Activated naive CD4-positive, alpha-beta T cell treated with anti-CD3 and anti-CD28 coated beads, Interleukin-2, amount 50 U/mL, for 72 hours (primary cell): Measurements from ENCODE around the gene HS3ST4. TPM values are rescaled to one million over a fixed set of nuclear protein-coding genes. Genes with fewer than 3 reads are reported as not detected.

Experiments
- ATAC-seq, 2 donors: fragments of 150-1000 bp; cut with Tn5 transposase; 2 replicates each; pipeline ENCODE4 v1.10.0; 2021; ENCODE audit warnings: mild to moderate bottlenecking in 2 of 2, moderate library complexity in 2 of 2
- DNase-seq, 2 donors: peaks; one replicate each; pipeline ENCODE4 v3.0.0; 2021 to 2022; ENCODE audit warnings: low spot score in 2 of 2
- H3K27ac Mint-ChIP-seq, 2 donors: one replicate each; pipeline ENCODE4 v1.8.0; 2022; ENCODE audit warnings: mild to moderate bottlenecking in 2 of 2, mixed read lengths in 2 of 2
- H3K36me3 Mint-ChIP-seq, 2 donors: one replicate each; pipeline ENCODE4 v1.8.0; 2022; ENCODE audit warnings: mixed read lengths in 2 of 2
- H3K9me3 Mint-ChIP-seq, 2 donors: one replicate each; pipeline ENCODE4 v1.8.0; 2022; ENCODE audit warnings: mixed read lengths in 2 of 2
- total RNA-seq, 2 donors: library from RNA; stranded (reverse); gene quantifications; one replicate each; pipeline ENCODE4 v1.2.3, GENCODE V29; 2022

HS3ST4 gene
- not detected for total RNA-seq

GRCh38 chr16:25691519-25692091, at the start of gene HS3ST4:
HS3ST4 (plus strand) TSS chr16:25691959.
- Mint-ChIP-seq H3K9me3 (no peaks in the 10 kb centered on the region), H3K27ac (no peak within 1 kb of the TSS), H3K36me3 (peaks cover 0 to 18% of the 10 kb centered on the region in 2 donors)
- DNase-seq: no peak
- no peak for ATAC-seq

DNA sequence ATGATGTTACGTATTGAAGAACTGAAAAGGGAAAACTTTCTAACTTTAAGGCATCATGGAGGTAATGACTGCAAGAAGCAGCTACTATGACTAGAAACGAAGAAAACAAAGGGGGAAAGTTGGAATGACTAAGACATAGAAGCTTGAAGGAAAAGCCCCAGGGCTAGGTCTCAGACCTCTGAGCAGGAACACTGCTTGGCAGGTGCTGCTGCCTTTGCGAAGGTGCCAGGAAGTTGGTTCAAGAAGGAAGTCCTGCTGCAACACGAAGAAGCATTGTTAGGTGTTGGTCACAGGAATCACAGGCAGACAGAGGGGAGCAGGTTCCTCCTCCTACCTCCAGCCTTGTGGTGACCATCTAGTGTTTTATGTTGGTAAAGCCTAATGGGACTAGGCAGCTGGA, 48.1 kb upstream of the HS3ST4 start:
- Mint-ChIP-seq H3K9me3 (peaks cover 12 to 26% of the 10 kb centered on the region in 2 donors), H3K36me3 (peaks cover 0 to 7% of the 10 kb centered on the region in 2 donors), H3K27ac (no peak overlapping the region)
- no peak for ATAC-seq
- no peak for DNase-seq

DNA sequence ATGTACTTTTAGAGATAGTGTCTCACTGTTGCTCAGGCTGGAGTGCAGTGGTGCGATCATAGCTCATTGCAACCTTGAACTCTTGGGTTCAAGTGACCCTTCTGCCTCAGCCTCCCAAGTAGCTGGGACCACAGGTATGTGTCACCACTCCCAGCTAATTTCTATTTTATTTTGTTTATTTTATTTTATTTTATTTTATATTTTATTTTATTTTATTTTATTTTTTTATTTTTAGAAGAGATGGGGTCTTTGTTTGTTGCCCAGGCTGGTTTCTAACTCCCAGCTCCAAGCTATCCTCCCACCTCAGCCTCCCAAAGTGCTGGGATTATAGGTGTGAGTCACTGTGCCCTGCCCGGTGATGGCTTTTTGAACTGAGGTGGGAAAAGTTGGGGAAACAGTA, 35.1 kb upstream of the HS3ST4 start:
- peaks cover 0 to 4% of the 10 kb centered on the region in 2 donors for H3K36me3 Mint-ChIP-seq
- H3K27ac Mint-ChIP-seq: no peak overlapping the region

DNA sequence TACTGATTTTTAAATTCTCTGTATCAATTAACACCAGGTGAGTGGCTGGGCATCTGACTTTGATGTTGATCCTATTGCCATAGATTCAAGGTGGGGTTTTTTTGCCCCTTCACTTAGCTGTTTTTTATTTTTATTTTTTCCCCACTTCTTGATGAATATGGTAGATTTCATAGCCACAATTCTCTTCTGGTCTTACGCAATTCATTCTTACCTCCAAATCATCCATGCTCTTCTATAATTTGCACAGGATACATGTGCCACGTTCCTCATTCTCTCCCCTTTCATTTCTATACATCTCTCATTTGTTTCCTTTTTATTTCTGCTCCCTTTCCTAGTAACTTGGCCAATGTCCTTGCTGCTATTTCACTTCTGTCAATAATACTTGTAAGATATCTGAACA, 14.9 kb upstream of the HS3ST4 start:
- H3K9me3 Mint-ChIP-seq: no peaks in the 10 kb centered on the region
- ATAC-seq (no peak), DNase-seq (no peak)
- no peak overlapping the region for H3K27ac Mint-ChIP-seq
- H3K36me3 Mint-ChIP-seq: no peaks in the 10 kb centered on the region

More for the DNA sequence above, 35.1 kb upstream of the HS3ST4 start:
- peaks cover 5 to 7% of the 10 kb centered on the region in 2 donors for H3K9me3 Mint-ChIP-seq
- DNase-seq: no peak
- ATAC-seq: no peak

- DNase-seq: no peak
- ATAC-seq: no peak
- no peaks in the 10 kb centered on the region for H3K36me3 Mint-ChIP-seq
Observed at GRCh38 chr16:25679511-25679910, 12.2 kb upstream of the HS3ST4 start.

DNA sequence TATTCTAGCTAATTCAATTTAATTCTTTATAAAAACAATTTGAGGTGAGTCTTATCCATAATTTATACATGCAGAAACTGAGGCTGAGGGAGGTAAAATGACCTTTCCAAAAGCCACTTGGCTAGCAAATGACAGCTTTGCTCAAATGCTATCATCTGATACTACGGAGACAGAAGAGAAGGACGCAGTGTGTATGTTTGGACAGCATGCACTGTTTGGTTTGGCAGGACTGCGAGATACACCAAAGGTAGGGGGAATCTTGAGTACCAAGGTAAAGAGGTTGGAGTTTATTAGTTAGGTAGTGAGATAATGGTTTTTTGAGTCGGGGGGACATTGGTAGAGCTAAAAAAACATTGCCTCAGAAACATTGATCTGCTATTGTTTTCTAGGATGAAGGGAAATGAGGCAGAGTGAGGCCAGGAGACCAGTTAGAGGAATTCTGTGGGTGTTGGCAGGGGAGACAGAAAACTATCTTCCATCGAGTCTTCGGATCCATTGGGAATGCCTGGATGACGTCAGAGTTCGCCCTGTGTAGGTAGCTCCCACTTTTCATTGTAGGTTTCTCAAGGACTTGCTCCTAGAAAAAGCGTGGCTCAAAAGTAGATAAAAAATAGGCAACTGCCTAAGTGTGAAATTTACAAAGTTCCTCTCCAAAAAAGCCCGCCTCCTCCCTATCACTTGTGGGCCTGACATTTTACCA, 2.5 kb upstream of the HS3ST4 start:
- Mint-ChIP-seq H3K27ac (no peak overlapping the region), H3K36me3 (peaks cover 0 to 18% of the 10 kb centered on the region in 2 donors)
- no peak for ATAC-seq

More at GRCh38 chr16:25679511-25679910, 12.2 kb upstream of the HS3ST4 start:
- Mint-ChIP-seq H3K9me3 (no peaks in the 10 kb centered on the region), H3K27ac (no peak overlapping the region)

GRCh38 chr16:25690552-25691143, 1.1 kb upstream of the HS3ST4 start:
- H3K27ac Mint-ChIP-seq: no peak overlapping the region
- ATAC-seq (no peak), DNase-seq (no peak)
- H3K36me3 Mint-ChIP-seq: peaks cover 0 to 18% of the 10 kb centered on the region in 2 donors
- no peaks in the 10 kb centered on the region for H3K9me3 Mint-ChIP-seq

More for the DNA sequence above, 2.5 kb upstream of the HS3ST4 start:
- H3K9me3 Mint-ChIP-seq: no peaks in the 10 kb centered on the region
- DNase-seq: no peak

GRCh38 chr16:25692351-25692741, 587 bp downstream of the HS3ST4 start:
- H3K27ac Mint-ChIP-seq: no peak overlapping the region
- peaks cover 0 to 18% of the 10 kb centered on the region in 2 donors for H3K36me3 Mint-ChIP-seq
- ATAC-seq: peak in 1 of 2 donors; percentile 30
- no peak for DNase-seq
- H3K9me3 Mint-ChIP-seq: no peaks in the 10 kb centered on the region

DNA sequence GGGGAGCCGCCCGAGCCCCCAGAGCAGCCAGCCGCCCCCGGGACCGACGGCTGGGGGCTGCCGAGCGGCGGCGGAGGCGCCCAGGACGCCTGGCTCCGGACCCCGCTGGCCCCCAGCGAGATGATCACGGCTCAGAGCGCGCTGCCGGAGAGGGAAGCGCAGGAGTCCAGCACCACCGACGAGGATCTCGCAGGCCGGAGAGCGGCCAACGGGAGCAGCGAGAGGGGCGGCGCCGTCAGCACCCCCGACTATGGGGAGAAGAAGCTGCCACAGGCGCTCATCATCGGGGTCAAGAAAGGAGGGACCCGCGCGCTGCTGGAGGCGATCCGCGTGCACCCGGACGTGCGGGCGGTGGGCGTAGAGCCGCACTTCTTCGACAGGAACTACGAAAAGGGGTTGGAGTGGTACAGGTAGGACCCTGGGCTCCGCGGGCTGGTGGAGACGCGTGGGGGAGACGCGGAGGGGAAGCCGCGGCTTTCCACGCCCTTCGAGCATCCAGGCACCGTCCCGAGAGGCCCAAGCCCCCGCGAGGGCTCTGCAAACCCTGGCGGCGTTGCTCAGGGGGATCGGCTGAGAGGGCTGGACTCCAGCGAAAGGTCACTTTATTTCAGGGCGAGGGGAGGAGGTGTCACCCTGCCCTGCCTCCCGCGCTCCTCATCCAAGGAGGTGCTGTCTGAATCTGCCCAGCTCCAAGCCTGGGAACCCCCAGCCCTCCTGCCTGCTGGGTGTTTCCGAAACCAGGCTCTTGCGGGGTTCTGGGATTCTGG, 1.2 kb downstream of the HS3ST4 start:
- peaks cover 0 to 18% of the 10 kb centered on the region in 2 donors for H3K36me3 Mint-ChIP-seq
- ATAC-seq: no peak
- H3K27ac Mint-ChIP-seq: no peak overlapping the region
- DNase-seq: no peak
- H3K9me3 Mint-ChIP-seq: no peaks in the 10 kb centered on the region

DNA sequence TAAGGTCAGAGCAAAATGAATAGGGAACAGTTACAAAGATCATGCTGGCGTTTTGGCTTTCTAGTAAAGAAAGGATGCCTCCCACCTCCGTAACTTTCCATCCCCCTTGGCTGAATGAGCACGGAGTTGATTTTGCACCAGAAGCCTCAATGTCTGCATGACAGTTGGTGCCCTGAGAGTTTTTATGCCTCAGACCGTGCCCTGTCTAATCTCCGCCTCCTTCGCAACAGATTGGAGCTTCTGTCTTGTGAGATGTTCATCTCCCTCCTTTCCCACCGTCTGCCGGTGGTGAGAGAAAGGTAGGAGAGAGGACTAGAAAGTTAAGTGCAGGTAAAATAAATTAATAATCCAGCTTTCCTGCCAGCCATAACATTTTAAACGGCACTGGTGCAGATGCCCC, 1.9 kb downstream of the HS3ST4 start:
- no peak for ATAC-seq
- Mint-ChIP-seq H3K36me3 (peaks cover 0 to 18% of the 10 kb centered on the region in 2 donors), H3K27ac (no peak overlapping the region), H3K9me3 (no peaks in the 10 kb centered on the region)
- DNase-seq: no peak

DNA sequence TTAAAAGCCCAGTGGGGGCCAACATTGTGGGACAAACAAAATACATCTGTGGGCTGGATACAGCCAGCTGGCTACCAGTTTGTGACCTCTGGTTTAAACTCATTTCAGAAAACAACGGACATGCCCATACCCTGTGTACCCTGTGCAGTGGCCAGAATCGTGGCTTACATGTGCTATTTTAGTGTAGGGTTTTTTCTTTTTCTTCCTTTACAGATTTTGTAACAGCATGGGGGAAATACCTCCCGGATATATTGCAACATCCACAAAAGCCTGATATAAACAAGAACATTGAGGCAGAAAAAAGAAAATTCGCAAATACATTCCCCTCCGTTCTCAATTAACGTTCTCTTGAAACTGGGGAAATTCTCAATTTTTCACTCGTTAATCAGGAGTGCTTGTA, 7.3 kb downstream of the HS3ST4 start:
- H3K36me3 Mint-ChIP-seq: peaks cover 0 to 2% of the 10 kb centered on the region in 2 donors
- DNase-seq: no peak
- no peak overlapping the region for H3K27ac Mint-ChIP-seq
- ATAC-seq: no peak
- no peaks in the 10 kb centered on the region for H3K9me3 Mint-ChIP-seq

- DNase-seq: no peak
- ATAC-seq: no peak
- Mint-ChIP-seq H3K27ac (no peak overlapping the region), H3K36me3 (no peaks in the 10 kb centered on the region), H3K9me3 (no peaks in the 10 kb centered on the region)
Observed at GRCh38 chr16:25700547-25700946, 8.8 kb downstream of the HS3ST4 start.

GRCh38 chr16:25707553-25707952, 15.8 kb downstream of the HS3ST4 start:
- Mint-ChIP-seq H3K9me3 (no peaks in the 10 kb centered on the region), H3K27ac (no peak overlapping the region), H3K36me3 (no peaks in the 10 kb centered on the region)
- ATAC-seq (no peak), DNase-seq (no peak)

DNA sequence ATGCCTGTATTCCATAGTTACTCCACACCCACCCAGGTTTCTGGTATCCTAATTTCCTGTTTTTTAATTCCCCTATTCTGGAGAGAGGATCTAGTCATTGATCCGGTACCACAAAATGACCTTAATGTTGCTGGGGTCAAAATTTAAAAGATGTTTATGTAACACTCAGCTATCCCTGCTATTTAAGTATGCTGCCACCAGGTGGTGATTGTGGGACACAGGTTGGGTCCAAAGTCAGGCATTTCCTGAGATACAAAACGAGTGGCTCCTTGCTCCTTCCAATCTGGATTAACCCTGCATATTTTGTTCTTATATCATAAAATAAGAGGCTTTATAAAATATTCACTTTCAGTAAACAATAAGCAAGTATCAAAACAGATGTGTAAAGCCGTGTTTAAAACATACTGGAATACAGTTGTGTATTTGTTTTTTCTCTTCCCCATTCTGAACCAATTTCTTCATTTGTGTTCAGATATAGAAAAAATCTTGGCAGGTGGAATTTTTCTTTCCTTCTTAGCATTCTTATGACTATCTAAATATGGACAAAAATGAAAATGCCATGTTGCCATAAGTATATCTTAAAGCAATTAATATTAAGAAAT, 16.3 kb downstream of the HS3ST4 start:
- Mint-ChIP-seq H3K9me3 (no peaks in the 10 kb centered on the region), H3K36me3 (no peaks in the 10 kb centered on the region), H3K27ac (no peak overlapping the region)
- DNase-seq (peak in 1 of 2 donors; percentile 9), ATAC-seq (no peak)

- Mint-ChIP-seq H3K9me3 (no peaks in the 10 kb centered on the region), H3K36me3 (no peaks in the 10 kb centered on the region), H3K27ac (no peak overlapping the region)
- DNase-seq: no peak
- ATAC-seq: no peak
Observed at GRCh38 chr16:25709213-25709612, 17.5 kb downstream of the HS3ST4 start.

- H3K36me3 Mint-ChIP-seq: no peaks in the 10 kb centered on the region
- DNase-seq (no peak), ATAC-seq (no peak)
- H3K9me3 Mint-ChIP-seq: no peaks in the 10 kb centered on the region
- H3K27ac Mint-ChIP-seq: no peak overlapping the region
Observed at GRCh38 chr16:25713785-25714570, 22.2 kb downstream of the HS3ST4 start.
